Left kidney (tissue), 2 donors: ENCODE measurements around the gene AGBL4. TPM values are rescaled to one million over a fixed set of nuclear protein-coding genes. Genes with fewer than 3 reads are reported as not detected.

Experiments
- DNase-seq: peaks from one replicate; pipeline ENCODE4 v3.0.0-alpha.2; 2013
- polyA plus RNA-seq: library from polyadenylated mRNA; unstranded; fragments of 120-200 nt; gene quantifications from one replicate; pipeline ENCODE4 v1.2.1, GENCODE V29; 2013; ENCODE audit not compliant: insufficient read length

Gene AGBL4
- polyA plus RNA-seq, 1 donor: 1.2 TPM

GRCh38 chr1:49694251-49694827 is 329.4 kb downstream of the AGBL4 start:
- DNase-seq: no peak

DNA sequence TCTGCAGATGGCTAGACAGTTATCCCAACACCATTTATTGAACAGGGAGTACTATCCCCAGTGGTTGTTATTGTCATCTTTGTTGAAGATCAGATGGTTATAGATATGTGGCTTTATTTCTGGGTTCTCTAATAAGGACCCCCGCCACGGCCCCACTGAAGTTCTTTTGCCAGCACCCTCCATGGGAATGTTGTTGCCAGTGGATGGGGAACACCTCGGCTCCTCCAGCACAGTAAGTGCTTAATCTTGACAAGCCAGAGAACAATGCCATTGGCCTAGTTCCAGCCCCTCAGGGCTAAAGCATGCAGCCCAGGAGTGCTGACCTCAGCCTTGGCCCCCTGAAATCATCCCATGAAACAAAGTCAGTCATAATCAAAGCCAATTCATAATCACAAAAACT is 337.6 kb downstream of the AGBL4 start:
- DNase-seq: no peak

- DNase-seq: no peak
These were observed 346.0 kb downstream of the AGBL4 start for GRCh38 chr1:49677706-49678105.

GRCh38 chr1:49651136-49651535 is 372.6 kb downstream of the AGBL4 start:
- DNase-seq: no peak

- DNase-seq: no peak
These were observed 393.6 kb downstream of the AGBL4 start for GRCh38 chr1:49630156-49630555.

DNA sequence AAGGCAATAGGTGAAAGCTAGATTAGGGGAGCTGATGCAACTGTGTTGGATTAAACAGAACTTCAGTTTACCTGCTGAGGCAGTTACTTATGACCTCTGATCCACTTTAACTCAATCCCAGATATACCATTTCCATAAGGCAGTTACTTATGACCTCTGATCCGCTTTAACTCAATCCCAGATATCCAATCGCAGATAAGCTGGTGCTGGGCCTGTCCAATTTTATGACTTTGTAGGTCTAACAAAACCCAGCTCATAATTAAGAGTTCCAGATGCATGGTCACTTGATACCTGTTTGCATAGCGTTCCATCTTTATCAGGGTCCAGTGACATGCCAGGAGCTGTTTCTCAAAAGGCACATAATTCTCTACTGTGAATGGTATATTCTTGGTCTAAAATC is 396.0 kb downstream of the AGBL4 start:
- DNase-seq: no peak

DNA sequence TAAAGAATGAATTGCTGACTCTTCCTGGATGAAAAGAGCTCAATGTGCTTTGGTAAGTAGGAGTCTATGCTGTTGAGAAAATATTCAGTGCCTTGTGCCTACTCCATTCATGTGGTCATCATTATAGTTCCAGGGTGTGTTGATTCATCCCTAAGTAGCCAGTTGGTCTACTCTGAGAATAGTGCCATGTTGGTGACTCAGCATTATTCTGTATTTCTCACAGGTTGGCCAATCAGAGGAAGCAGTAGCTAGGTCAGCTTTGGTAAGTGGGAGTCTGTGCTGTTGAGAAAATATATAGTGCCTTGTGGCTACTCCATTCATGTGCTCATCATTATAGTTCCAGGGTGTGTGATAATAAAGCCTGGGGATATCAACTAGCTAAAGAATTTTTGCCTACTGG is 397.3 kb downstream of the AGBL4 start:
- DNase-seq: no peak

DNA sequence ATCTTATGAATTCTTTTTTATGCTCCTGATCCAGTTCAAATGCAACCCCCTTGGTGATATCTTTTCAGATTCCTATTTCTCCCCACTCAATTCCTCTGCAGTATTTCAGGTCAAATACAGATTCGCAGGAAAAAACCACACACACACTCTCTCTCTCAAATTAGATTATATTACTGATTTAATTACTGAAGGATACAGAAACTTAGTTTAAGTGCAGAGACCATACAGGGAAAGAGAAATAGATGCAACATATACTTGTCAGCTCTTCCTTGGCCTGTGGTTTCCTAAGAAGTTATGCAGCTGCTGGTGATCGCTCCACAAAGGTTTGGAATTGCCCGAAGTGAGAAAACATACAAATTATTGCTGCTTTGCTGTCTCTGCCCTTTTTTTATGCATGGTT is 400.9 kb downstream of the AGBL4 start:
- DNase-seq: no peak

DNA sequence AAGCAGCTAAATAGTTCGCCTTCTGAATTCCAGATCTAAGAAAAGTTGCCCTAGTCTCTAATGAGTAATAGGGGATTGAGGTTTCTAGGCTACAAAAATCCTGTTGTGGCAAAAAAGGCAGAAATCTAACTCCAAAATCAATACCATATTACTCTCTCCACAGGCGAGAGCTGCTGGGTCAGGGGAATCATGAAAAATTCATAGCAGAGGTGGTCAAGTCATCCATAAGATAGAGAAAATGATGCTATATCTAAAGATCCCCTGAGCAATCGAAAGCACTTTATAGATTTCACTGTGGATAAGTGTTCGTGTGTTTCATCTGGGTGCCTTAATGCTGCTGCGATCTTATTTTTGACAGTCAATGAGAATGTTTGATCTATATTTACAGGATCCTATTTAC is 417.7 kb downstream of the AGBL4 start:
- no peak for DNase-seq

DNA sequence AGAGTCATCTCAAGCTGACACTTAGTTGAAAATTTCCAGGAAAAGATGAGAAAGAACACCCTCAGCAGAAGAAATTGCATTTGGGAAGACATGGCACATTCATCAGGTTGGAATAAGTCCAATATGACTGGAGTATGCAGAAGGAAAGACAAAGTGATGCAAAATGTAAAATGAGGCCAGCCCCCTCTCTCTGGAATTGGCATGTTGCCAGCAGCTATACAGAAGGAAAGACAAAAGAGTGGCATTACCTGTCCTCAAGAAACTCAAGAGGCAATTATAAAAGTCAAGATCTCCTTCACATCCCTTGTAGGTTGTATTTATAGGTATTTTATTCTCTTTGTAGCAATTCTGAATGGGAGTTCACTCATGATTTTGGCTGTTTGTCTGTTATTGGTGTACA is 426.3 kb downstream of the AGBL4 start:
- no peak for DNase-seq

DNA sequence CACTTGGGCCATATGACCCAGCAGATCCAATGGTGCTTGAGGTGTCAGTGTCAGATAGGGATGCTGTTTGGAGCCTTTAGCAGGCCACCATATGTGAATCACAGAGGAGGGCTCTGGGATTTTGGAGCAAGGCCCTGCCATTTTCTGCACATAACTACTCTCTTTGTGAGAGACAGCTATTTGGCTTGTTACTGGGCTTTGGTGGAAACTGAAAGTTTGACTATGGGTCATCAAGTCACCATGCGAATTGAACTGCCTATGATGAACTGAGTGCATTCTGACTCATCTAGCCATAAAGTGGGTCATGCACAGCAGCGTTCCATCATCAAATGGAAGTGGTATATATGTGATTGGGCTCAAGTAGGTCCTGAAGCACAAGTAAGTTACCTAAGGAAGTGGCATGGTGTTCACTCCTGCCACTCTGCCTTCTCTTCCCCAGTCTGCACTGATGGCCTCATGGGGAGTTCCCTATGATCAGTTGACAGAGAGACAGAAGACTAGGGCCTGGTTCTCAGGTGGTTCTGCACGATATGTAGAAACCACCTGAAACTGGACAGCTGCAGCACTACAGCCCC is 447.3 kb downstream of the AGBL4 start:
- DNase-seq: no peak

- no peak for DNase-seq
These were observed 467.0 kb downstream of the AGBL4 start for GRCh38 chr1:49556676-49557234.

DNA sequence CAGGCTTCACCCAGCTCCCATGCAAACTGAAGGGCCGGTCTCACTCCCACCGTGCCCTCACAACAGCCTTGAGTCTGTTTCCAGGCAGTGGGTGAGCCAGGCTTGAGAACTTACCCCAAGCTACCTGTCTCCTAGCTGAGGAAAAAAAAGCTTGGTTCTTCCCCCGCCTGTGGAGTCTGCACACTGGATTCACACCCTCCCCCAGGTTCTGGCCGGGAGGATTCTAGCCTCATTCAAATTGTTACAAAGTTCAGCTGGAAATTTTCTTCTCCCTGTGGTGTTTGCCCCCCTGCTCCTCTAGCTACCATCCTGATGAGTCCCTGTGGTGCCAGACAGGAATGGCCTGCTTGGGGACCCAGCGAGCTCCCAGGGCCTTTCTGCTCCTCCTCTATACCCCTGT is 471.7 kb downstream of the AGBL4 start:
- DNase-seq: no peak

- no peak for DNase-seq
These were observed 479.1 kb downstream of the AGBL4 start for GRCh38 chr1:49544615-49545014.

DNA sequence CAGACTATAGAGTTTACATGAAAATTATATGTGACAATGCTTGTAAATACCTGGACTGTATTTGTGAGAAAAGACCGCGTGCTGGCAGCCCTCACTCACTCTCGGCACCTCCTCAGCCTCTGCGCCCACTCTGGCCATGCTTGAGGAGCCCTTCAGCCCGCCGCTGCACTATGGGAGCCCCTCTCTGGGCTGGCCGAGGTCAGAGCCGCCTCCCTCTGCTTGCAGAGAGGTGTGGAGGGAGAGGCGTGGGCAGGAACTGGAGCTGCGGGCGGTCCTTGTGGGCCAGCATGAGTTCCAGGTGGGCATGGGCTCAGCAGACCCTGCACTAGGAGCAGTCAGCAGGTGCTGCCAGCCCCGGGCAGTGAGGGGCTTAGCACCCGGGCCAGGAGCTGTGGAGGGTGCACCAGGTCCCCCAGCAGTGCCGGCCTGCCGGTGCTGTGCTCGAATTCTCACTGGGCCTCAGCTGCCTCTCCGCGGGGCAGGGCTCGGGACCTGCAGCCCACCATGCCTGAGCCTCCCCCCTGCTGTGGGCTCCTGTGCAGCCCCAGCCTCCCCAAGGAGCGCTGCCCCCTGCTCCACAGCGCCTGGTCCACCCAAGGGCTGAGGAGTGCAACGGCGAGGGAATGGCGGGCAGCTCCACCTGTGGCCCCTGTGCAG is 482.5 kb downstream of the AGBL4 start:
- no peak for DNase-seq

DNA sequence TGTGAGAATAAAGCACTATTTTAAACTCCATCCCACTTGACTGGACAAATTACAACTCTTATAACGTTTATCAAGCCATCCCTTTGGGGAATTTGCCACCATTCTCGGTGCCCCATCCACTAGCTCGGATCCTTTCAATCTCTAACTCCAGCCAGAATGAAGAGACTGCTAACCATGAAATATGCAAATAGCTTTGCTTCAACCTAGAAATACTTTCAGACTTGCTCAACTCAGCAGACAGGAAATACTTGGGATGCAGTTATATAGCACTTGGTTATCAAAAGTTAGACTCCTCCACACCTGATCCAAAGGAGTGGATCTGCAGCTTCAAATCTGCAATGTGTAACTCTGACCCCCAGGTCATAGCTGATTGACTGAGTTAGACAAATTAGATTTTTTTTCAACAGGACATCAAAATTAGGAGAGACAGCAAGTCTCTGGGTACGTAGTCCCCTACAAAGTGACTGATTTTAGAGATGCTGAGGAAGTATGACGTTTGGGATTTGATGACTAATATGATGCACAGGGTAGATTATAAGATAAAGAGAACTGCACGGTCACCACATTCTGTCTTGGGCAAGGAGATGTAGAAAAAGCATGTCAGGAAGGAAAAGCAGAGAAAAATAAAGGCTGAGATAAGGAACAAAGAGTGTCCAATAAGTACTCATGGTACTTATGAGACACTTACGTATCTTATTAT is 496.0 kb downstream of the AGBL4 start:
- DNase-seq: no peak

DNA sequence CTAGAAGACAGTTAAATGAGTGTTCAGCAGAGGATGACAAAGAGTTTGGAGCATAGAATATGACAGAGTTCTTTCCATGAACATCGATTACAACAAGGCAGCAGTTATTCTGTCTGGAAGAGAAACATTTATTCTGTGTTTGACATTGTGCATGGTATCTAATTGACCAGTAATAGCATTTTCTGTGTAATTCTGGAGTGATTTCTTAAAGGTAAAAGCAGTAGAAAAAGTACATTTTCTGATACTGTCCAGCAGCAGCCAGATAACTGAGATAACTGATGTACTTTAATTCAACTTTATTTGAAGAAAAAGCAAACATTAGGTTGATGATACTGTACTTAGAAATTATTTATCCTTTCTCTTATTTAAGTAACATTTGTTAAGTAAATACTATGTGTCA is 497.1 kb downstream of the AGBL4 start:
- no peak for DNase-seq

DNA sequence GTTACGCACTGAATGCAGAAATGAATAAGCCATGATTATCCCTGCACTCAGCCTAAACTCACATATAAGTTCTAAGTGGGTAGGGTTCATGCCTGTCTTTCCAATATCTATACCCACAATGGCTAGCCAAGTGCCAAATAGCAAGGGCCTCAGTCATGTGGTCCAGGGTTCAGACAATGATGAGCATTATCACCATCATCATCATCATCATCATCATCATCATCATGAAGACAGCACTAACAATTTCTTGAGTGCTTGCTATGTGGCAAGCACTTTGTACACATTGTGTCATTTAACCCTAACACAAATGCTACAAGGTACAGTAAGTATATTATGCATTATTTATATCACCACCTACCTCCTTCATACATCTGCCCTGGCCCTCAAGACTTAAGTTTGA is 500.0 kb downstream of the AGBL4 start:
- DNase-seq: no peak

GRCh38 chr1:49466961-49467360 is 556.8 kb downstream of the AGBL4 start:
- no peak for DNase-seq

- DNase-seq: no peak
These were observed 558.1 kb downstream of the AGBL4 start for GRCh38 chr1:49465486-49466185.

GRCh38 chr1:49448200-49448599 is 575.6 kb downstream of the AGBL4 start:
- DNase-seq: no peak

DNA sequence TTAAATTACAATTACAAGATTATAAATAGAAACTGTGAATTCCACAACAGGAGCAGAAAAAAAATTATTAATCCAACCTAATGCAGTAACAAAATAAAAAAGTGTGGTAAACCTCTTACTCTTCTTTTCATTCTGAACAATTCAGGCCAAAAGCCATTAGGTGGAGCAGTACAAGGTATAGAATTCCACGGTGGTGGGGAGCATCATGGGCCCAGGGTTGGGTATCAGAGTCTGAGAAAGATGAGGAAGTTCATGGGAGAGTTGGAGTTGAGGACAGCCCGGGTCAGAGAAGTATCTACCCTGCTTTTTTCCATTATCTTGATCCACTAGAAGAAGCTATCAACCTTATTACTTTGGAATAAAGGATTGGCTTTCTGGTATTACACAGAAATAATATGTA is 586.9 kb downstream of the AGBL4 start:
- DNase-seq: no peak

GRCh38 chr1:49435291-49435690 is 588.5 kb downstream of the AGBL4 start:
- DNase-seq: no peak
